Parathyroid adenoma (tissue), 2 donors: ENCODE measurements around the gene GPR180.

ENCODE experiments used
- H2AFZ ChIP-seq: fragments of 300-600 bp; sonication (generic); one replicate; pipeline ENCODE4 v1.7.0; 2017; ENCODE audit warnings: antibody characterized with exemption, mild to moderate bottlenecking
- H3K27ac ChIP-seq: fragments of 300-600 bp; sonication (generic); one replicate; pipeline ENCODE4 v1.7.0; 2017
- H3K27me3 ChIP-seq: fragments of 300-600 bp; sonication (generic); one replicate; pipeline ENCODE4 v1.7.0; 2017; ENCODE audit warnings: low read length; ENCODE audit not compliant: control insufficient read depth, insufficient read depth
- H3K36me3 ChIP-seq: fragments of 300-600 bp; sonication (generic); one replicate; pipeline ENCODE4 v1.7.0; 2017; ENCODE audit warnings: low read length; ENCODE audit not compliant: control insufficient read depth, insufficient read depth
- H3K4me1 ChIP-seq: fragments of 300-600 bp; sonication (generic); one replicate; pipeline ENCODE4 v1.7.0; 2017; ENCODE audit warnings: control low read depth
- H3K4me2 ChIP-seq: fragments of 300-600 bp; sonication (generic); one replicate; pipeline ENCODE4 v1.7.0; 2017; ENCODE audit warnings: low read length
- H3K4me3 ChIP-seq: fragments of 300-600 bp; sonication (generic); one replicate; pipeline ENCODE4 v1.7.0; 2017; ENCODE audit warnings: low read depth, low read length
- H3K79me2 ChIP-seq: fragments of 300-600 bp; sonication (generic); one replicate; pipeline ENCODE4 v1.7.0; 2017; ENCODE audit warnings: control low read depth
- H3K9ac ChIP-seq: fragments of 300-600 bp; sonication (generic); one replicate; pipeline ENCODE4 v1.7.0; 2017; ENCODE audit warnings: mild to moderate bottlenecking
- H3K9me3 ChIP-seq: fragments of 300-600 bp; sonication (generic); one replicate; pipeline ENCODE4 v1.7.0; 2017; ENCODE audit warnings: low read length; ENCODE audit not compliant: control insufficient read depth
- TF ChIP-seq, protein P1 (sequence below): fragments of 300-600 bp; sonication (generic); IDR thresholded peaks from one replicate; pipeline ENCODE4 v1.7.0; 2017; ENCODE audit warnings: antibody characterized with exemption, mild to moderate bottlenecking
- donor health status: primary hyperparathyroidism.

GPR180 gene

GRCh38 chr13:94658926-94659597, 57.4 kb downstream of the GPR180 start:
- no peak overlapping the region for H3K27ac ChIP-seq
- H2AFZ ChIP-seq = no peak overlapping the region
- no peaks in the 10 kb centered on the region for H3K79me2 ChIP-seq
- H3K4me2 ChIP-seq = no peak overlapping the region
- no peaks in the 10 kb centered on the region for H3K4me1 ChIP-seq
- no peak overlapping the region for H3K4me3 ChIP-seq
- no peaks in the 10 kb centered on the region for H3K27me3 ChIP-seq
- H3K9me3 ChIP-seq = no peaks in the 10 kb centered on the region
- H3K36me3 ChIP-seq = no peaks in the 10 kb centered on the region
- TF ChIP-seq, protein P1, sequence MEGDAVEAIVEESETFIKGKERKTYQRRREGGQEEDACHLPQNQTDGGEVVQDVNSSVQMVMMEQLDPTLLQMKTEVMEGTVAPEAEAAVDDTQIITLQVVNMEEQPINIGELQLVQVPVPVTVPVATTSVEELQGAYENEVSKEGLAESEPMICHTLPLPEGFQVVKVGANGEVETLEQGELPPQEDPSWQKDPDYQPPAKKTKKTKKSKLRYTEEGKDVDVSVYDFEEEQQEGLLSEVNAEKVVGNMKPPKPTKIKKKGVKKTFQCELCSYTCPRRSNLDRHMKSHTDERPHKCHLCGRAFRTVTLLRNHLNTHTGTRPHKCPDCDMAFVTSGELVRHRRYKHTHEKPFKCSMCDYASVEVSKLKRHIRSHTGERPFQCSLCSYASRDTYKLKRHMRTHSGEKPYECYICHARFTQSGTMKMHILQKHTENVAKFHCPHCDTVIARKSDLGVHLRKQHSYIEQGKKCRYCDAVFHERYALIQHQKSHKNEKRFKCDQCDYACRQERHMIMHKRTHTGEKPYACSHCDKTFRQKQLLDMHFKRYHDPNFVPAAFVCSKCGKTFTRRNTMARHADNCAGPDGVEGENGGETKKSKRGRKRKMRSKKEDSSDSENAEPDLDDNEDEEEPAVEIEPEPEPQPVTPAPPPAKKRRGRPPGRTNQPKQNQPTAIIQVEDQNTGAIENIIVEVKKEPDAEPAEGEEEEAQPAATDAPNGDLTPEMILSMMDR = no peak
- H3K9ac ChIP-seq = no peak overlapping the region

DNA sequence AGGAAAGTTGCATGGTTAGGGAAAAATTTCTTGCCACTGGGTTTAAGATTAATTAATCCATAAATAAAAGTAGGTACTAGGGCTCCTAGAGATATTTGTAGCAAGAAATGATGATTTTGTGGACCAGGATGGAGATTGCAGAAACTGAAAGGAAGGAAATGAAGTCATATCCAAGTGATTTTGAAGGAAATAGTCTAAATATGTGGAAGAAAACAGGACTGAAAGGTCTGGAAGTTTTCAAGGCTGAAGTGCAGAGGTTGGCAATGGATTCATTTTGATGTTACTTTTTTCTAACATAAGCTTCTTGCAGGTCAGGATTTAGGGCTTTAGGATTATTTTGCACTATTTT, 57.9 kb downstream of the GPR180 start:
- Histone ChIP-seq H3K4me2 (no peak overlapping the region), H3K9me3 (no peaks in the 10 kb centered on the region), H3K79me2 (no peaks in the 10 kb centered on the region), H3K4me3 (no peak overlapping the region), H3K36me3 (no peaks in the 10 kb centered on the region), H3K4me1 (no peaks in the 10 kb centered on the region), H2AFZ (no peak overlapping the region), H3K9ac (no peak overlapping the region), H3K27ac (no peak overlapping the region), H3K27me3 (no peaks in the 10 kb centered on the region)
- TF ChIP-seq, protein P1 = no peak

DNA sequence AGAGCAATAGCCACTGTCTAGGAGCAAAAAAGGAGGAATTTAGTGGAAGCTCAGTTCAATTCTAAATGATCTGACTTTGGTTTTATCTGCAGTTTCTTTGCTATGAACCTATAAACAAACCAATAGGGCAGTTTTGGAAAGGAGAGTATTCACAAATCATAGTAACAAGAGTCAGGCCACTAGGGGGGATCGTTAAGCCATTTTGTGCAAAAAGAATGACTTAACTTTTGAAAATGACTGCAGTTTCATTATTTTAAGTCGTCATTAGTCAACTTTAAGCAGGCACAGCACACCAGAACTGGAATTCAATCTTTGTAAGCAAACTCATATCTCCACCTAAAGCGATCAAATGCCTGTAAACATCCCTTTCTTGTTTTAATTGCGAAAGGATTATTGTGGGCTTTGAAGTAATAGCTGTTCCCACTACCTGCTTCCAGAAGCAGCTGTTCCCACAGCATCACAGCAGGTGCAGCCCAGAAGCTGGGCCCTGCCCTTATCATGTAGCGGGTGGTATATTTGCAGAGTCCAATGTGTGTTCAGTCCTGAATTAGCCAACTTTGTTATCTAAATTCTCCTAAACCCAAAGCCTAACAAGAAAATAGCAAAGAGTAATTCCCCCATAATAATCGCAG, 59.2 kb downstream of the GPR180 start:
- no peak overlapping the region for H3K9ac ChIP-seq
- TF ChIP-seq, protein P1 = no peak
- H3K4me1 ChIP-seq = no peaks in the 10 kb centered on the region

GRCh38 chr13:94661406-94661805, 59.7 kb downstream of the GPR180 start:
- Histone ChIP-seq H3K9ac (no peak overlapping the region), H3K4me2 (no peak overlapping the region), H3K36me3 (no peaks in the 10 kb centered on the region), H3K4me1 (no peaks in the 10 kb centered on the region), H3K79me2 (no peaks in the 10 kb centered on the region), H3K27ac (no peak overlapping the region), H2AFZ (no peak overlapping the region), H3K27me3 (no peaks in the 10 kb centered on the region), H3K9me3 (no peaks in the 10 kb centered on the region), H3K4me3 (no peak overlapping the region)
- TF ChIP-seq, protein P1 = no peak

More for the DNA sequence above, 59.2 kb downstream of the GPR180 start:
- no peak overlapping the region for H2AFZ ChIP-seq
- no peaks in the 10 kb centered on the region for H3K36me3 ChIP-seq
- no peak overlapping the region for H3K4me3 ChIP-seq
- no peaks in the 10 kb centered on the region for H3K79me2 ChIP-seq
- H3K4me2 ChIP-seq = no peak overlapping the region
- no peaks in the 10 kb centered on the region for H3K9me3 ChIP-seq
- no peak overlapping the region for H3K27ac ChIP-seq
- no peaks in the 10 kb centered on the region for H3K27me3 ChIP-seq
